MM.1S (cell line): Measurements from ENCODE around the gene PPP1R1A.

Experiments
- DNase-seq: peaks from one replicate; pipeline ENCODE4 v3.0.0-alpha.2; 2015
- H2AFZ ChIP-seq: fragments of 300-600 bp; sonication (generic); 2 replicates; pipeline ENCODE4 v1.6.0; 2016; ENCODE audit warnings: antibody characterized with exemption, low read length
- H3F3A ChIP-seq: fragments of 300-600 bp; sonication (generic); 2 replicates; pipeline ENCODE4 v1.6.1; 2016; ENCODE audit warnings: mild to moderate bottlenecking, antibody characterized with exemption, low read length, moderate library complexity, mixed read lengths; ENCODE audit not compliant: insufficient read depth
- H3K27ac ChIP-seq: fragments of 300-600 bp; sonication (generic); 2 replicates; pipeline ENCODE4 v1.5.1; 2016; ENCODE audit warnings: mild to moderate bottlenecking, low read length
- H3K27me3 ChIP-seq: fragments of 300-600 bp; sonication (generic); replicated peaks from 2 replicates; pipeline ENCODE4 v1.6.0; 2016; ENCODE audit warnings: low read length; ENCODE audit not compliant: insufficient read depth
- H3K36me3 ChIP-seq: fragments of 300-600 bp; sonication (generic); replicated peaks from 2 replicates; pipeline ENCODE4 v1.6.1; 2016; ENCODE audit warnings: mild to moderate bottlenecking, low read length, mixed read lengths; ENCODE audit not compliant: insufficient read depth
- H3K4me1 ChIP-seq: fragments of 300-600 bp; sonication (generic); 2 replicates; pipeline ENCODE4 v1.6.1; 2016; ENCODE audit warnings: low read length, mixed read lengths
- H3K4me2 ChIP-seq: fragments of 300-600 bp; sonication (generic); 2 replicates; pipeline ENCODE4 v1.6.0; 2016; ENCODE audit warnings: low read depth, low read length
- H3K4me3 ChIP-seq: fragments of 300-600 bp; sonication (generic); 2 replicates; pipeline ENCODE4 v1.5.1; 2016; ENCODE audit warnings: low read length, mixed read lengths
- H3K79me2 ChIP-seq: fragments of 300-600 bp; sonication (generic); 2 replicates; pipeline ENCODE4 v1.6.1; 2016; ENCODE audit warnings: mixed run types, low read length, mixed read lengths
- H3K9ac ChIP-seq: fragments of 300-600 bp; sonication (generic); 2 replicates; pipeline ENCODE4 v1.6.1; 2016; ENCODE audit warnings: low read length, mixed read lengths
- H3K9me2 ChIP-seq: fragments of 300-600 bp; sonication (generic); replicated peaks from 2 replicates; pipeline ENCODE4 v1.6.1; 2016; ENCODE audit warnings: mild to moderate bottlenecking, low read length, mixed read lengths; ENCODE audit not compliant: insufficient read depth
- H3K9me3 ChIP-seq: fragments of 300-600 bp; sonication (generic); replicated peaks from 2 replicates; pipeline ENCODE4 v1.6.1; 2016; ENCODE audit warnings: mild to moderate bottlenecking, low read length, mixed read lengths; ENCODE audit not compliant: insufficient read depth
- H4K20me1 ChIP-seq: fragments of 300-600 bp; sonication (generic); 2 replicates; pipeline ENCODE4 v1.6.1; 2016; ENCODE audit warnings: mild to moderate bottlenecking, low read length, moderate library complexity, mixed read lengths; ENCODE audit not compliant: insufficient read depth
- EZH2 ChIP-seq: fragments of 300-600 bp; sonication (generic); optimal IDR thresholded peaks from 2 replicates; pipeline ENCODE3; 2017; ENCODE audit warnings: low read depth, mild to moderate bottlenecking, antibody characterized with exemption, low read length, mixed read lengths
- EZH2phosphoT487 ChIP-seq: fragments of 300-600 bp; sonication (generic); IDR thresholded peaks from 2 replicates; pipeline ENCODE4 v1.6.1; 2018; ENCODE audit warnings: antibody characterized with exemption, low read length
- TF ChIP-seq, protein P1 (sequence below): fragments of 300-600 bp; sonication (generic); IDR thresholded peaks from 2 replicates; pipeline ENCODE4 v1.5.1; 2016; ENCODE audit warnings: antibody characterized with exemption, low read length, mixed read lengths

PPP1R1A gene

GRCh38 chr12:54593725-54594124 lies 5.3 kb upstream of the PPP1R1A start:
- Histone ChIP-seq H3F3A (peaks cover 9% of the 10 kb centered on the region; the same call in 1 of the 2 replicates), H3K79me2 (no peaks in the 10 kb centered on the region), H3K9me2 (no peaks in the 10 kb centered on the region), H3K36me3 (no peaks in the 10 kb centered on the region), H3K4me2 (no peak overlapping the region), H3K4me1 (peaks cover 21% of the 10 kb centered on the region), H3K9ac (no peak overlapping the region), H4K20me1 (no peaks in the 10 kb centered on the region), H3K27ac (no peak overlapping the region), H3K4me3 (no peak overlapping the region), H2AFZ (no peak overlapping the region), H3K27me3 (no peaks in the 10 kb centered on the region; the same call in 1 of the 2 replicates), H3K9me3 (no peaks in the 10 kb centered on the region)
- TF ChIP-seq EZH2phosphoT487 (no peak), EZH2 (no peak)
- TF ChIP-seq, protein P1, sequence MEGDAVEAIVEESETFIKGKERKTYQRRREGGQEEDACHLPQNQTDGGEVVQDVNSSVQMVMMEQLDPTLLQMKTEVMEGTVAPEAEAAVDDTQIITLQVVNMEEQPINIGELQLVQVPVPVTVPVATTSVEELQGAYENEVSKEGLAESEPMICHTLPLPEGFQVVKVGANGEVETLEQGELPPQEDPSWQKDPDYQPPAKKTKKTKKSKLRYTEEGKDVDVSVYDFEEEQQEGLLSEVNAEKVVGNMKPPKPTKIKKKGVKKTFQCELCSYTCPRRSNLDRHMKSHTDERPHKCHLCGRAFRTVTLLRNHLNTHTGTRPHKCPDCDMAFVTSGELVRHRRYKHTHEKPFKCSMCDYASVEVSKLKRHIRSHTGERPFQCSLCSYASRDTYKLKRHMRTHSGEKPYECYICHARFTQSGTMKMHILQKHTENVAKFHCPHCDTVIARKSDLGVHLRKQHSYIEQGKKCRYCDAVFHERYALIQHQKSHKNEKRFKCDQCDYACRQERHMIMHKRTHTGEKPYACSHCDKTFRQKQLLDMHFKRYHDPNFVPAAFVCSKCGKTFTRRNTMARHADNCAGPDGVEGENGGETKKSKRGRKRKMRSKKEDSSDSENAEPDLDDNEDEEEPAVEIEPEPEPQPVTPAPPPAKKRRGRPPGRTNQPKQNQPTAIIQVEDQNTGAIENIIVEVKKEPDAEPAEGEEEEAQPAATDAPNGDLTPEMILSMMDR = no peak
- no peak for DNase-seq

DNA sequence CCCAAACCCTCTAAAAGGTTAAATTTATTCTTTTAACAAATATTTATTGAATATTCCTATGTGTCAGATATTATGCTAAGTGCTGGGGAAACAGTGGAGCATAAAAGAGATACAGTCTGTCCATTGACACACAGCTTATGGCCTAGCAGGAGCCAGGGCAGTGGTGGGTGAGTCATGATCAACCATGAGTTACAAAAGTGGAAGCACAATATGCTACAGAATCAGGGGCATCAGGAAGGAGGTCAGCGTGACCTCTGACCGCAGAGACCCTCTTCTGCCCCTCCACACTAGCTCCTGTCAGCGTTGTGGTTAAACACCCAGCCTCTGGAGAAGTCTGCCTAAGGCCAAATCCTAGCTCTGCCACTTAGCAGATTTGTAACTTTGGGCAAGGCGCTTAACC lies 4.7 kb upstream of the PPP1R1A start:
- Histone ChIP-seq H3F3A (peaks cover 9% of the 10 kb centered on the region; the same call in 1 of the 2 replicates), H3K27ac (no peak overlapping the region), H3K36me3 (no peaks in the 10 kb centered on the region), H2AFZ (no peak overlapping the region), H3K4me2 (no peak overlapping the region), H3K4me3 (no peak overlapping the region), H3K79me2 (no peaks in the 10 kb centered on the region), H3K9me3 (no peaks in the 10 kb centered on the region), H3K9ac (no peak overlapping the region), H4K20me1 (no peaks in the 10 kb centered on the region), H3K27me3 (no peaks in the 10 kb centered on the region; the same call in 1 of the 2 replicates), H3K4me1 (peaks cover 21% of the 10 kb centered on the region), H3K9me2 (no peaks in the 10 kb centered on the region)
- TF ChIP-seq, protein P1 = no peak
- no peak for DNase-seq

GRCh38 chr12:54592316-54592715 lies 3.9 kb upstream of the PPP1R1A start:
- Histone ChIP-seq H3K4me2 (no peak overlapping the region), H3K4me3 (no peak overlapping the region), H3K27me3 (no peaks in the 10 kb centered on the region; the same call in 1 of the 2 replicates), H3F3A (peaks cover 9% of the 10 kb centered on the region; the same call in 1 of the 2 replicates), H3K9me3 (no peaks in the 10 kb centered on the region), H3K9ac (no peak overlapping the region), H3K27ac (no peak overlapping the region), H3K36me3 (no peaks in the 10 kb centered on the region), H3K79me2 (no peaks in the 10 kb centered on the region), H3K4me1 (peaks cover 21% of the 10 kb centered on the region), H4K20me1 (no peaks in the 10 kb centered on the region), H3K9me2 (no peaks in the 10 kb centered on the region), H2AFZ (no peak overlapping the region)
- DNase-seq = no peak
- TF ChIP-seq EZH2 = no peak
- TF ChIP-seq, protein P1 = no peak
- TF ChIP-seq EZH2phosphoT487 = no peak
